ENCODE data around the gene ERC2.

ERC2 gene

GRCh38 chr3:55540579-55540978, 927.7 kb downstream of the ERC2 start:
- DNase-seq (ENCODE audit: low read depth): no peak
- H3K4me3 ChIP-seq (ENCODE audit: control insufficient read depth, low read depth, low read length): no peak overlapping the region
- no peak for TF ChIP-seq CTCF (IDR thresholded peaks at IDR 0.05; ENCODE audit: control insufficient read depth, insufficient read depth, low read depth, low read length, missing control alignments)

GRCh38 chr3:55538158-55538557, 930.1 kb downstream of the ERC2 start:
- no peak for DNase-seq (ENCODE audit: low read depth)
- no peak for TF ChIP-seq CTCF (IDR thresholded peaks at IDR 0.05; ENCODE audit: control insufficient read depth, insufficient read depth, low read depth, low read length, missing control alignments)

GRCh38 chr3:55537563-55537962, 930.7 kb downstream of the ERC2 start:
- H3K4me3 ChIP-seq (ENCODE audit: control insufficient read depth, low read depth, low read length): no peak overlapping the region
- TF ChIP-seq CTCF (IDR thresholded peaks at IDR 0.05; ENCODE audit: control insufficient read depth, insufficient read depth, low read depth, low read length, missing control alignments): no peak
- DNase-seq (ENCODE audit: low read depth): no peak

More at GRCh38 chr3:55538158-55538557, 930.1 kb downstream of the ERC2 start:
- no peak overlapping the region for H3K4me3 ChIP-seq (ENCODE audit: control insufficient read depth, low read depth, low read length)

- H3K4me3 ChIP-seq (ENCODE audit: control insufficient read depth, low read depth, low read length): no peak overlapping the region
- no peak for DNase-seq (ENCODE audit: low read depth)
- TF ChIP-seq CTCF (IDR thresholded peaks at IDR 0.05; ENCODE audit: control insufficient read depth, insufficient read depth, low read depth, low read length, missing control alignments): no peak
Observed at GRCh38 chr3:55537129-55537528, 931.1 kb downstream of the ERC2 start.

- no peak for DNase-seq (ENCODE audit: low read depth)
- H3K4me3 ChIP-seq (ENCODE audit: control insufficient read depth, low read depth, low read length): no peak overlapping the region
- TF ChIP-seq CTCF (IDR thresholded peaks at IDR 0.05; ENCODE audit: control insufficient read depth, insufficient read depth, low read depth, low read length, missing control alignments): no peak
Observed at GRCh38 chr3:55534876-55535275, 933.4 kb downstream of the ERC2 start.

DNA sequence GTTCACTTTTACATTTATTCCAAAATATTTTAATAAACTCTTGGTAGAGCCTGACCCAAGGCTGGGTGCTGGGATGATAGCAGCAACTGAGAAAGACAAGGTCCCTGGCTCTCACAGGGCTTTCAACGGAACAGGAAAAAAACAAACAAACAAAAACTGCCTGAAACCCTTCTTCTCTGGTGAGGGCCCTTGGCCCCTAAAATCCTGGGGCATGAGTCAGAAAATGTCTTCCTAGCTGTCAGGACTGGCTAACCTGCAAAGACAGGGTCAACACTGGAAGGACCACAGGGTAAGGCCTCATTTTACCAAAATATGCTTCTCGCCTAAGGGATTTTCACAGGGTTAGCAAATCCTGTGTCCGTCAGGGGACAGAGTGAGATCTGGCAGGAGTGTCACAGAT, 935.5 kb downstream of the ERC2 start:
- H3K4me3 ChIP-seq (ENCODE audit: control insufficient read depth, low read depth, low read length): no peak overlapping the region
- TF ChIP-seq CTCF (IDR thresholded peaks at IDR 0.05; ENCODE audit: control insufficient read depth, insufficient read depth, low read depth, low read length, missing control alignments): no peak
- no peak for DNase-seq (ENCODE audit: low read depth)

DNA sequence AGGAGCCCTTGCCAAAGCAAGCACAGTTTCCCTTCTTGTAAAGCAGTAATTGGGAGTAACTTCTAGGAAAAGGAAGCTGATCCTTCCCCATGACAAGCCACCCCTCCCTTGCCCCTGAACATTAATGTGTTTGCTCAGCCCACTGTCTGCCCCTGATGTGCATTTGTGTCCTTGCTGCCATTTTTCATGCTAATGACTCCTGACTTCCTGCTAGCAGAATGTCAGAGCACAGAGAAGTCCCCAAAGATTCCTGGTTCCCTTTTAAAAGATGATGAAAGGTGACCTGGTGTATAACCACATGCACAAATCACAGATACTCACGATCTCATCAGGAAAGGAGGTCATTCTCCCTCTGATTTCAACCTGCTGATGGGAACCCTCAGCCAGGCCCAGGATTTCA, 936.9 kb downstream of the ERC2 start:
- no peak overlapping the region for H3K4me3 ChIP-seq (ENCODE audit: control insufficient read depth, low read depth, low read length)
- no peak for DNase-seq (ENCODE audit: low read depth)
- TF ChIP-seq CTCF (IDR thresholded peaks at IDR 0.05; ENCODE audit: control insufficient read depth, insufficient read depth, low read depth, low read length, missing control alignments): no peak

Measured in AG09309 (cell line).